GM18499 (cell line): ENCODE measurements around the gene RALGDS.
"Not testable (repeated sequence)": the region's sequence is repeated elsewhere in the genome, so short reads cannot be mapped to it uniquely, and the experiment has no call there.

Experiments used
- ATAC-seq: cut with Tn5 transposase; IDR thresholded peaks from one replicate; pipeline ENCODE4 v1.9.1; 2021; ENCODE audit warnings: moderate number of reproducible peaks; ENCODE audit not compliant: insufficient read depth, unreplicated experiment

RALGDS gene

GRCh38 chr9:133073086-133074014 is 47.7 kb downstream of the RALGDS start:
- ATAC-seq: no peak

GRCh38 chr9:133072210-133072609 is 48.8 kb downstream of the RALGDS start:
- ATAC-seq: not testable (repeated sequence)

GRCh38 chr9:133071484-133072150 is 49.4 kb downstream of the RALGDS start:
- ATAC-seq: no peak

GRCh38 chr9:133070985-133071384 is 50.1 kb downstream of the RALGDS start:
- ATAC-seq: not testable (repeated sequence)

GRCh38 chr9:133070500-133070961 is 50.5 kb downstream of the RALGDS start:
- ATAC-seq: not testable (repeated sequence)

- ATAC-seq: not testable (repeated sequence)
Observed at GRCh38 chr9:133068431-133068830, 52.6 kb downstream of the RALGDS start.

GRCh38 chr9:133067813-133068212 is 53.2 kb downstream of the RALGDS start:
- ATAC-seq: no peak

- no peak for ATAC-seq
Observed at GRCh38 chr9:133067006-133067405, 54.0 kb downstream of the RALGDS start.

GRCh38 chr9:133066181-133066983 is 54.7 kb downstream of the RALGDS start:
- no peak for ATAC-seq

GRCh38 chr9:133065070-133065388 is 56.0 kb downstream of the RALGDS start:
- no peak for ATAC-seq

- no peak for ATAC-seq
Observed at GRCh38 chr9:133064241-133065069, 56.6 kb downstream of the RALGDS start.

GRCh38 chr9:133063500-133064231 is 57.4 kb downstream of the RALGDS start:
- no peak for ATAC-seq

GRCh38 chr9:133063159-133063499 is 57.9 kb downstream of the RALGDS start:
- ATAC-seq: no peak

- ATAC-seq: not testable (repeated sequence)
Observed at GRCh38 chr9:133062569-133062968, 58.5 kb downstream of the RALGDS start.

- ATAC-seq: not testable (repeated sequence)
Observed at GRCh38 chr9:133061764-133062145, 59.3 kb downstream of the RALGDS start, which contains the start of gene CEL. TSS of gene CEL (plus strand) at chr9:133061981. CDS start at chr9:133062003, 22 bp downstream.

GRCh38 chr9:133061019-133061763 is 59.8 kb downstream of the RALGDS start:
- not testable (repeated sequence) for ATAC-seq

GRCh38 chr9:133060417-133060841 is 60.6 kb downstream of the RALGDS start:
- no peak for ATAC-seq

- ATAC-seq: no peak
Observed at GRCh38 chr9:133059623-133060022, 61.4 kb downstream of the RALGDS start.
